Stimulated activated CD8-positive, alpha-beta memory T cell treated with anti-CD3 and anti-CD28 coated beads, Interleukin-4, amount 100 ng/mL, for 1 hour (primary cell): ENCODE measurements around the gene ADM2.
A peak's percentile ranks its signal among the peaks of the same experiment; 100 is the strongest.

Experiments used
- DNase-seq, 2 donors: peaks; one replicate each; pipeline ENCODE4 v3.0.0-alpha.2; 2020; ENCODE audit warnings: low read depth in 2 of 2, low spot score in 1 of 2

Gene ADM2

GRCh38 chr22:50483977-50484853, 2.9 kb downstream of the ADM2 start:
- DNase-seq, result no peak

- DNase-seq, result no peak
Measured at GRCh38 chr22:50485221-50486131, 4.1 kb downstream of the ADM2 start.

- DNase-seq, result no peak
Measured at GRCh38 chr22:50486561-50487289, 5.4 kb downstream of the ADM2 start, which contains the start of gene MIOX. Gene MIOX (plus strand): TSS chr22:50486859. CDS start chr22:50486898, 39 bp downstream.

- DNase-seq, result no peak
Measured at GRCh38 chr22:50487290-50488005, 6.1 kb downstream of the ADM2 start.

- no peak for DNase-seq
Measured at GRCh38 chr22:50488006-50488677, 6.8 kb downstream of the ADM2 start.

- DNase-seq, result no peak
Measured at GRCh38 chr22:50488886-50489285, 7.5 kb downstream of the ADM2 start.

- no peak for DNase-seq
Measured at GRCh38 chr22:50489363-50490243, 8.3 kb downstream of the ADM2 start.

GRCh38 chr22:50490531-50491308, 9.4 kb downstream of the ADM2 start:
- no peak for DNase-seq

- no peak for DNase-seq
Measured at GRCh38 chr22:50497093-50497492, 15.8 kb downstream of the ADM2 start.

GRCh38 chr22:50498322-50498890, 17.1 kb downstream of the ADM2 start:
- DNase-seq, result peak in 1 of 2 donors; percentile 52

- no peak for DNase-seq
Measured at GRCh38 chr22:50500452-50500851, 19.1 kb downstream of the ADM2 start.

GRCh38 chr22:50502096-50502495, 20.8 kb downstream of the ADM2 start:
- DNase-seq, result no peak

- no peak for DNase-seq
Measured at GRCh38 chr22:50502628-50503474, 21.5 kb downstream of the ADM2 start.

- DNase-seq, result no peak
Measured at GRCh38 chr22:50503475-50504145, 22.3 kb downstream of the ADM2 start.

GRCh38 chr22:50504369-50505211, 23.2 kb downstream of the ADM2 start:
- DNase-seq, result no peak
